ENCODE data around the gene LINGO1. TPM values are rescaled to one million over a fixed set of nuclear protein-coding genes. Genes with fewer than 3 reads are reported as not detected.

The LINGO1 gene
- total and polyA plus RNA-seq, 2 of the 8 experiments (the other 6 are each of a cell fraction or from before 2014, with no cell fraction given) = 57.1 to 114 TPM

- TF ChIP-seq CHD7 (IDR thresholded peaks at IDR 0.05; ENCODE audit: insufficient replicate concordance, low read length) (no peak), TEAD4 (IDR thresholded peaks at IDR 0.05; ENCODE audit: low read depth, low read length) (no peak), CHD2 (IDR thresholded peaks at IDR 0.05; ENCODE audit: low read length) (no peak), RNF2 (IDR thresholded peaks at IDR 0.05; ENCODE audit: borderline replicate concordance, low read depth, low read length, missing control alignments, poor library complexity, severe bottlenecking) (no peak), TAF7 (optimal IDR thresholded peaks at IDR 0.05; ENCODE audit: borderline replicate concordance, low read depth, low read length) (no peak), SP1 (IDR thresholded peaks at IDR 0.05; ENCODE audit: low read depth, low read length) (no peak)
These were observed 37.2 kb upstream of the LINGO1 start (continued) for GRCh38 chr15:77669896-77670295.

Measured in H1 (cell line).